Measurements from ENCODE around the gene MAEL. TPM values are rescaled to one million over a fixed set of nuclear protein-coding genes. Genes with fewer than 3 reads are reported as not detected.

MAEL gene
- total RNA-seq, 1 donor: not detected

DNA sequence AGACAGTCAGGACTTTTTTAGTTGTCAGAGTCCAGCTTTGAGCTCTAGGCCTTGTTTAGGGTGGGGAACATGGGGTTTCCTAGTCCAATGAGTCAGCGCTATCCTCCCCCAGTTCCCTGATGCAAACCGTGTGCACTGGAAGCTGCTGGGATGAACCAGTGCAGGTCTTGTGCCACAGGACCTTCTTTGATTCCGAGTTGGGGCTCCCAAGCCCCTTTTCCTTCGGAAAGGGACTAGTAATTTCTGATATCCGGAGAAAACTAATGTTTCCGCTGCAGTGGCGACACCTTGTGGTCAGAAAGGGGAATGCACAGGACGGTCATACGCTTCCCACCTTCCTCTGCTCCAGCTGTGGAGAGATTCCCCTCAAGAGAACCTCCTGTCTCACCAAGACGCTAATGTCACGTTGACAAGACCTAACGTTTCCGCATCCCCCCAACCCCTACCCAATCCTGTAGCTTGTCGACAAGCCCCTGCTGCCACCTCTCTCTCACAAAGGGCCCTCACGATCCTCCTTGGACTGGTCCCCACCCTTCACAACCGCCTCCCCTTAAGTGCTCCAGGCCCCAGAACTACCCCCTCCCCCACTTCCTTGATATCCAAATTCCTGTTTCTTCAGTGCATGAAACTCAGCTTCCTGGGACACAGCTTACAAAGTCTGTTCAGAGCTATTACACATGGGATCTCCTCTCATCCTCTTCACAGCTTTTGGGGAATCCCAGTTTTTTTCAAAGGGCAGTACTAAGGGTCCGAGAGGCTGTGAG, 70.1 kb downstream of the MAEL start:
- peaks cover 4% of the 10 kb centered on the region for H3K4me1 ChIP-seq (ENCODE audit: insufficient read depth, low read length)
- H3K27me3 ChIP-seq (ENCODE audit: insufficient read depth, low read length): no peaks in the 10 kb centered on the region
- no peak overlapping the region for H3K4me3 ChIP-seq (ENCODE audit: low read length)
- H3K9me3 ChIP-seq (ENCODE audit: low read depth, low read length): no peaks in the 10 kb centered on the region

DNA sequence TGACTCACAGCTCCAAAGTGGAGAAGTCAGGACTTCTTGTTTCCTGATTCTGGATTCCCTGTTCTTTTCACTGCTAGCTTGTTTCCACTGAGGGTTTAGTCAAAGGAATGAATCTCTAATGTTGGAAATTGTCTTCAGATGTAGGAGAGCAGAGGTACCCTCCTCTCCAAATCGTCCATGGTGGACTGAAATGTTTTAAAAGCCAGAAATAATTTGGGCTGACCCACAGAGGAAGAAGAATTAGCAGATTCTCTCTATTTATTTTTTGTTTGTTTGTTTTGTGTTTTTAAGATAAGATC, 70.7 kb downstream of the MAEL start:
- H3K9me3 ChIP-seq (ENCODE audit: low read depth, low read length): no peaks in the 10 kb centered on the region
- no peaks in the 10 kb centered on the region for H3K27me3 ChIP-seq (ENCODE audit: insufficient read depth, low read length)
- peaks cover 4% of the 10 kb centered on the region for H3K4me1 ChIP-seq (ENCODE audit: insufficient read depth, low read length)
- H3K4me3 ChIP-seq (ENCODE audit: low read length): no peak overlapping the region

DNA sequence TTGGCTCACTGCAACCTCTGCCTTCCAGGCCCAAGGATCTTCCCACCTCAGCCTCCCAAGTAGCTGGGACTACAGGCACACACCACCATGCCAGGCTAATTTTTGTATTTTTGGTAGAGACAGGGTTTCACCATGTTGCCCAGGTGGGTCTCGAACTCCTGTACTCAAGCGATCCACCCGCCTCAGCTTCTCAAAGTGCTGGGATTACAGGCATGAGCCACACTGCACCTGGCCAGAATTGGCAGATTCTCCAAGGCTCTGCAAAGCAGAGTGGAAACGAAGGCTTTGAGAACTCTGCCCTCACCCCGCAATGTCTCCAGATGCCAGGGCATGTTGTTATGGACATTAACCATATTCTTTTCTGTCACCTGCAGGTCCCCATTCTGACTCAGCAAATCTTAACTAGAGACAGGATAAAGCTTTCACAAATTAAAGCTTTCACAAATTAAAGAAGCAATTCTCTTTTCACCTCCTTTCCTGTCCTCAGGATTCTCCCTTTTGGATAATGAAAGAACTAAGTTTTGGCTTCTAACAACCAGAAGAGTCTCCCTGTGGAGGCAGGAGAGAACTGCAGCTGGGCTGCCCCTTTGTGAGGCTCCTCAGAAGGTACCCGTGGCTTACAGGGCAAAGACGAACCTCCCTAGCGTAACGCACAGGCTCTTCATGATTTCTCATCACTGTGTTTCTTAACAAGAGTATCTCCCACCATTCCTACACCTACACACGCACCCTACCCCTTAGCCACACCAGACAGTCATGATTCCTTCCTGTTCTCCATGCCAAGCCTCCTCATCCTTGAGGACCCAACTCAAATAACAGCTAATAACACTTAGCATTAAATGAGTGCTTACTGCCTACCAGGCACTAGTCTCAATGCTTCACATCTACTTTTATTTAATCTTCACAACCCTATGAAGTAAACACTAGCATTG, 71.3 kb downstream of the MAEL start:
- no peak overlapping the region for H3K4me3 ChIP-seq (ENCODE audit: low read length)
- H3K27me3 ChIP-seq (ENCODE audit: insufficient read depth, low read length): no peaks in the 10 kb centered on the region
- peaks cover 4% of the 10 kb centered on the region for H3K4me1 ChIP-seq (ENCODE audit: insufficient read depth, low read length)
- no peaks in the 10 kb centered on the region for H3K9me3 ChIP-seq (ENCODE audit: low read depth, low read length)

DNA sequence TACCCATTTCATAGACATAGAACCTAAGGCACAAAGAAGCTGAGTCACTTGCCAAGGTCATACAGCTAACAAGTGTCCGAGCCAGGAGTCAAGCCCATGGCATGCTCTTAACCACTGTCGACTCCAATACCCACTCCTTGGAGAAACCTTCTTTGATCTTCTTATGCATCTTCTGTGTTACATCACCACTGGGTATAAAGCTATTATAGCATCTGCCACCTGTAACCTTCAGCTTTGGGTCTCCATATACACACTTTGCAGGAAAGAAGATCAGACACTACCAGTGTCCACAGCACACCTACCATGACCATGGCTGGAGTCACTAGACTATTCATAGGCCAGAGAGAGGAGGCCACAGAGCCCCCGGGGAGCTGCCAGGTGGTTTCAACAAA, 72.0 kb downstream of the MAEL start:
- Histone ChIP-seq H3K4me3 (ENCODE audit: low read length) (no peak overlapping the region), H3K9me3 (ENCODE audit: low read depth, low read length) (no peaks in the 10 kb centered on the region), H3K4me1 (ENCODE audit: insufficient read depth, low read length) (peaks cover 4% of the 10 kb centered on the region), H3K27me3 (ENCODE audit: insufficient read depth, low read length) (no peaks in the 10 kb centered on the region)

DNA sequence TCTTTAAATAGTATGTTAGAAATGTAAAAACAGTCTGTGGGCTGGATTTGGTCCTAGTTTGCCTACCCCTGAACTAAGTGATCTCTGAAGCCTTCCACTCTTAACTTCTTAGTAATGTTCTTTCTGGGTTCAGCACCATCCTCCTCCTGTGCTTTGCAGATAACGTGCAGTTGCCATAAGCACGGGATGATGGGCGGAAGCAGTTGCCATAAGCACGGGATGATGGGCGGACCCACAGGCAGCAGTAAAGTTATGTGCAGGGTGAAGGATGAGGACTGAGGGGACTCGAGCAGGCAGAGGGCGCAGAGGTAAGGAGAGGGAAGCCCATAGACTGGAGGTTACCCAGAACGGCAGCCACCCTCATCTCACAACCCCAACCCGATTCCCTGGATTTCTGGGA, 75.5 kb downstream of the MAEL start:
- Histone ChIP-seq H3K9me3 (ENCODE audit: low read depth, low read length) (no peaks in the 10 kb centered on the region), H3K4me3 (ENCODE audit: low read length) (no peak overlapping the region), H3K27me3 (ENCODE audit: insufficient read depth, low read length) (no peaks in the 10 kb centered on the region), H3K4me1 (ENCODE audit: insufficient read depth, low read length) (peaks cover 7% of the 10 kb centered on the region)

DNA sequence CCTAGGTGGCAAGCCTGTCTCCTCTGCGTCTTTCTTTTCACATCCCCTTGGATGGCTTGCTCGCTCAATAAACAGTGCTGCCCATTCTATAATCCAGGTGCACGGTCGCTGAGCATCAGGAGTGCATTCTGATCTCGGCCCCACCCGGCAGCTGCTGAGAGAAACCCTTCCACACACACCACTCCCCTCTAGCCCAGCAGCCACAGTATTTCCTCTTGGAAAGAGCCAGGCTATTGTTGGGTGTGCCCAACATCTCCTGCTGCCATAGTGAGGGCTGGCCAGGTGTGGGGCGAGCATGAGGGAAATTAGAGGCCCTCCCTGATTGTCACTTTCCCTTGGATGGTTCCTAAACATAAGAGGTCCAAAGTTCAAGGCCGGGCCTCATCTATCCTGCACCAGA, 76.4 kb downstream of the MAEL start:
- Histone ChIP-seq H3K4me3 (ENCODE audit: low read length) (no peak overlapping the region), H3K4me1 (ENCODE audit: insufficient read depth, low read length) (peaks cover 7% of the 10 kb centered on the region), H3K9me3 (ENCODE audit: low read depth, low read length) (no peaks in the 10 kb centered on the region), H3K27me3 (ENCODE audit: insufficient read depth, low read length) (no peaks in the 10 kb centered on the region)

DNA sequence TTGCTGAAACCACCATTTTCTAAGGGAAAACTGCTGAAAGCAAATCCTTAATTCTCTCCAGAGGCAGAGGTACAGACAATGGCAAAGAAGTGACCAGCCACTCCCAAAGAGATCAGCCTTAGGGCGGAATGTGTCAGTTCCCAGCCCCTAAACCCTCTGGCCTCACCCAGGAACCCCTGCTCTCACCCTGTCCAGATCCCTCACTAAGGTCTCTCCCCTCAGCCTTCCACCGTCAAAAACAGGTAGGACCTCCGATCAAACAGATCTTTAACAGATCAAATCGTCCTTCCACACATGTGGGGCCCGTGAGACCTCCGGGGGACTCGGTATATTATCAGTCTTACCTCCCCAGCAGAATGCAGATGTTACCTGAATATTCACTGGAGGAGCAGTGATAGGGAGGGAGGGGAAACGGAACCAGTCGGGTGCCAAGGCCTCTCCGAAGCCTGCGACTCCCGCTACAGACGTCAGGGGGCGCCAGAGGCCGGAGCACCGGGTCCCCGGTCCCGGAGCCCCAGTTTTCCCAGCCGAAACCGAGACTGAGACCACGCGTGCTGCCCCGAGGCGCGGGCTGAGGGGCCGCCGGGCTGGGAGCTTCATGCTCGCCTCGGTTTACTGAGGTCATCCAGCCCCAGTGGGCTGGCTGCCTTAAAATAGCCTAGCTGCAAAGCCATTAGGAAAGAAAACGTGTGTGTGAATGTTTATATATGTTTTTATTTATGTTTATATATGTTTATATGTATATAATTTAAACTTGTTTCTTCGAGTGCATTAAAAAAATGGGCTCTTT, 77.4 kb downstream of the MAEL start:
- Histone ChIP-seq H3K9me3 (ENCODE audit: low read depth, low read length) (no peaks in the 10 kb centered on the region), H3K4me3 (ENCODE audit: low read length) (no peak overlapping the region), H3K4me1 (ENCODE audit: insufficient read depth, low read length) (peaks cover 7% of the 10 kb centered on the region), H3K27me3 (ENCODE audit: insufficient read depth, low read length) (no peaks in the 10 kb centered on the region)

DNA sequence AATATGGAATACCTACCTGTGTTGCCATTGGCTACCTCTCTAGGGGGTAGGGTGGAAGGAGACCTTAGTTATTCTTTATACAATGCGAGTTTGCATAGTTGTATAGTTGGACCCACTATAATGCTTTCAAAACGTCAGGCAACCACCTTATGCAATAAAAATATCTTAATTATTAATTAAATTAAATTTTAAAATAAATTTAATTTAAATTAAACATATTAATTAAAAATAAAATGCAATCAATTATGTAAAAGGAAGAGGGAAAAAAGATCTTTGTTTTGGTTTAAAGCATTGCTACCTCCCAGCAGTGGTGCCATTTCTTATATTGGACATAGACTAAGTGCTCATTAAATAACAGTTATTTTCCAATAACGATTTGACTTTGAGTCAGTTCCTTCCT, 78.8 kb downstream of the MAEL start:
- no peaks in the 10 kb centered on the region for H3K9me3 ChIP-seq (ENCODE audit: low read depth, low read length)
- H3K4me3 ChIP-seq (ENCODE audit: low read length): no peak overlapping the region
- no peaks in the 10 kb centered on the region for H3K27me3 ChIP-seq (ENCODE audit: insufficient read depth, low read length)
- H3K4me1 ChIP-seq (ENCODE audit: insufficient read depth, low read length): peaks cover 7% of the 10 kb centered on the region

DNA sequence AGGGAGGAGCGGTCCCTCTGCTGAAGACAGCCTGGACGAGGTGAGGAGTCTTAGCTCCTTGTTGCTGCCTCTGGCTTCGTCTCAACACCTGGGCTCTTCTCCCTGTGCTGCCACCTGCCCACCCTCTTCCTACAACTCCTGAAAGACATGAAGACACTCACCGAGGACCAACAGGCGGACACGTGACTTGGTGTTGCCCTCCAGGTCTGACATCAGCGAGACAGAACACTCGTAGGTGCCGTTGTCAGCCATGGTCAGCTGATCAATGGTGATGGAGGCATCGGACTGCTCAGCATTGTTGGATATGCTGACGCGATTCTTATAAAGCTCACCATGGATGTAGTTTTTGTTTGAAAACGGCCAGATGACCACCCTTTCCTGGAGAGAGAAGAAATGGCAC, 79.7 kb downstream of the MAEL start:
- Histone ChIP-seq H3K4me1 (ENCODE audit: insufficient read depth, low read length) (peaks cover 7% of the 10 kb centered on the region), H3K4me3 (ENCODE audit: low read length) (no peak overlapping the region), H3K27me3 (ENCODE audit: insufficient read depth, low read length) (no peaks in the 10 kb centered on the region)

DNA sequence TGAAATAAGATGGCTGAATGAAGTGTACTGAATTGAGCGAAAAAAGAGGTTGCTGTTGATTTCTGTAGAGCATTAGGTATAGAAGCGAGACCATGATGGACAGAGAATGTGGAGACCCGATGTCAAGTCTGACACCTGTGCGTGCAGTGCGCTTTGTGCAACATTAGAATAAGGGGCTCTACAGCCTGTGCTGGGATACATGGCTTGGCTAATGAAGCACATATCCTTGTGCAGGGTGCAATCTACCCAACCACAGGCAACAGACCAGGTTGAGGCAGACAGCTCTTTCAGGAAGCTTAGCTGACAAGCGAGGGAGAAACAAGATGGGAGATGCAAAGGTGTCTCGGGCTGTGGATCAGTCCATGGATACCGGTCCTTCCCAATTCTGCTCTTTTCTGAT, 82.2 kb downstream of the MAEL start:
- H3K27me3 ChIP-seq (ENCODE audit: insufficient read depth, low read length): no peaks in the 10 kb centered on the region
- no peaks in the 10 kb centered on the region for H3K9me3 ChIP-seq (ENCODE audit: low read depth, low read length)
- H3K4me1 ChIP-seq (ENCODE audit: insufficient read depth, low read length): peaks cover 8% of the 10 kb centered on the region
- no peak overlapping the region for H3K4me3 ChIP-seq (ENCODE audit: low read length)

More for the DNA sequence above, 79.7 kb downstream of the MAEL start:
- H3K9me3 ChIP-seq (ENCODE audit: low read depth, low read length): no peaks in the 10 kb centered on the region

Other genes with a start within 250 kb of the MAEL start
- 23.6 TPM for gene POGK, start 149.8 kb upstream of the MAEL start, total RNA-seq
- gene TADA1, start 113.0 kb upstream of the MAEL start, total RNA-seq: 27.5 TPM
- gene ILDR2, start 13.7 kb upstream of the MAEL start, total RNA-seq: 1.5 TPM
- gene GPA33, start 101.1 kb downstream of the MAEL start, total RNA-seq: 2.6 TPM
- not detected for gene STYXL2, start 104.8 kb downstream of the MAEL start, total RNA-seq
- 47.5 TPM for gene POU2F1, start 231.6 kb downstream of the MAEL start, total RNA-seq